ENCODE measurements around the gene CNMD.

DNA sequence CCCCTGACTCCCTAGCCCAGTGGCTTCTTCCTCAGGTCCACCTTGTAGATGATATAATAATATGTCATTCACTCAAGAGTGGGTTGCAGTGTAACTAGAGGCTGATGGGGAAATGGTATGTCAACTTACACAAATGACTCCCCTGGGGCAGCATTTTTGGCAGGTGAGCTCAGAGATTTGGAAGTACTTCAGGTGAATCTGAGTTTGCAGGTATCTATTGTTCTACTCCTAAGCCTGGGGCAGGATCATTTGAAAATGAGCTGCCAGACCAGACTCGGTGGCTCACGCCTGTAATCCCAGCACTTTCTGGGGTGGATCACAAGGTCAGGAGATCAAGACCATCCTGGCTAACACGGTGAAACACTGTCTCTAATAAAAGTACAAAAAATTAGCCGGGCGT is 11.6 kb upstream of the CNMD start:
- TF ChIP-seq POLR2A (IDR thresholded peaks at IDR 0.05): no peak
- TF ChIP-seq, protein P1, sequence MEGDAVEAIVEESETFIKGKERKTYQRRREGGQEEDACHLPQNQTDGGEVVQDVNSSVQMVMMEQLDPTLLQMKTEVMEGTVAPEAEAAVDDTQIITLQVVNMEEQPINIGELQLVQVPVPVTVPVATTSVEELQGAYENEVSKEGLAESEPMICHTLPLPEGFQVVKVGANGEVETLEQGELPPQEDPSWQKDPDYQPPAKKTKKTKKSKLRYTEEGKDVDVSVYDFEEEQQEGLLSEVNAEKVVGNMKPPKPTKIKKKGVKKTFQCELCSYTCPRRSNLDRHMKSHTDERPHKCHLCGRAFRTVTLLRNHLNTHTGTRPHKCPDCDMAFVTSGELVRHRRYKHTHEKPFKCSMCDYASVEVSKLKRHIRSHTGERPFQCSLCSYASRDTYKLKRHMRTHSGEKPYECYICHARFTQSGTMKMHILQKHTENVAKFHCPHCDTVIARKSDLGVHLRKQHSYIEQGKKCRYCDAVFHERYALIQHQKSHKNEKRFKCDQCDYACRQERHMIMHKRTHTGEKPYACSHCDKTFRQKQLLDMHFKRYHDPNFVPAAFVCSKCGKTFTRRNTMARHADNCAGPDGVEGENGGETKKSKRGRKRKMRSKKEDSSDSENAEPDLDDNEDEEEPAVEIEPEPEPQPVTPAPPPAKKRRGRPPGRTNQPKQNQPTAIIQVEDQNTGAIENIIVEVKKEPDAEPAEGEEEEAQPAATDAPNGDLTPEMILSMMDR (IDR thresholded peaks at IDR 0.05): no peak
